Aorta (tissue), 5 donors: ENCODE measurements around the gene TSSK2. TPM values are rescaled to one million over a fixed set of nuclear protein-coding genes. Genes with fewer than 3 reads are reported as not detected.

Source experiments
- ATAC-seq: fragments of 200-7000 bp; cut with Tn5 transposase; one replicate; pipeline ENCODE4 v1.9.1; 2022; ENCODE audit warnings: moderate library complexity; ENCODE audit not compliant: low FRiP score
- DNase-seq, 2 donors: peaks; one replicate each; pipeline ENCODE4 v3.0.0-alpha.2; 2020
- H3K27ac ChIP-seq, 2 donors: one replicate each; pipeline ENCODE4 v1.5.1; 2013; ENCODE audit warnings: low read length in 2 of 2, mild to moderate bottlenecking in 2 of 2, moderate library complexity in 2 of 2, control low read depth in 1 of 2, inconsistent platforms in 1 of 2, low read depth in 1 of 2
- H3K27me3 ChIP-seq, 2 donors: one replicate each; pipeline ENCODE4 v1.6.1; 2013; ENCODE audit warnings: control low read depth in 1 of 2, low read length in 1 of 2, mild to moderate bottlenecking in 1 of 2, moderate library complexity in 1 of 2; ENCODE audit not compliant: insufficient read depth in 2 of 2, control insufficient read depth in 1 of 2
- H3K36me3 ChIP-seq, 2 donors: one replicate each; pipeline ENCODE4 v1.6.1; 2013; ENCODE audit warnings: control low read depth in 1 of 2, low read length in 1 of 2, mild to moderate bottlenecking in 1 of 2; ENCODE audit not compliant: insufficient read depth in 2 of 2, control insufficient read depth in 1 of 2
- H3K4me1 ChIP-seq, 2 donors: one replicate each; pipeline ENCODE4 v1.6.1; 2013; ENCODE audit warnings: low read length in 2 of 2, control low read depth in 1 of 2, mild to moderate bottlenecking in 1 of 2, moderate library complexity in 1 of 2; ENCODE audit not compliant: insufficient read depth in 2 of 2, control insufficient read depth in 1 of 2
- H3K4me3 ChIP-seq, 2 donors: one replicate each; pipeline ENCODE4 v1.5.1; 2013; ENCODE audit warnings: low read length in 2 of 2, control low read depth in 1 of 2, mild to moderate bottlenecking in 1 of 2
- H3K9me3 ChIP-seq: one replicate; pipeline ENCODE4 v1.6.1; 2013; ENCODE audit warnings: mild to moderate bottlenecking, low read length; ENCODE audit not compliant: control insufficient read depth
- WGBS, 2 donors: extraction: QIAGEN DNeasy Blood & Tissue Kit; methylation state at CpG; one replicate each; pipeline ENCODE4 v1.1.7; 2013; 5-methylcytosine and 5-hydroxymethylcytosine counted together
- intact Hi-C, 2 donors: fragments of 100-400 bp; cut with DNase I; formaldehyde crosslinking; loops; one replicate each; pipeline versions ENCODE4 v1.14.2 to v1.15.0; 2022
- polyA plus RNA-seq, 2 donors: library from polyadenylated mRNA; stranded (reverse); fragments of 200-250 nt; gene quantifications; one replicate each; pipeline ENCODE4 v1.2.3, GENCODE V29; 2013
- total RNA-seq, 2 donors: library from RNA; stranded (reverse); fragmentation: NEBNext Ultra II Directional; extraction: Animal tissue kit (Norgen Biotek cat#: 25700); gene quantifications; one replicate each; pipeline ENCODE4 v1.2.1, GENCODE V29; 2021
- donor health status: healthy with polysubstance abuse.
- donor health status: Bipolar disorder and iron deficiency.
- donor health status: DM: no; HTN: no; CAD: no.
- donor health status: DM: no; HTN: no; CAD: no.
- donor health status: DM: yes; HTN: yes; CAD: no.

Gene TSSK2
- total and polyA plus RNA-seq, 4 donors = 0.08 to 0.50 TPM; not detected in 2

GRCh38 chr22:19125011-19125410 is 6.1 kb upstream of the TSSK2 start:
- 92 to 95% methylated on average over 11 of the region's 11 CpGs for WGBS, 2 donors

GRCh38 chr22:19125474-19126308 is 5.4 kb upstream of the TSSK2 start:
- Histone ChIP-seq H3K4me1 (no peaks in the 10 kb centered on the region), H3K27me3 (no peaks in the 10 kb centered on the region), H3K36me3 (no peaks in the 10 kb centered on the region), H3K27ac (no peak overlapping the region), H3K4me3 (no peak overlapping the region), H3K9me3 (no peaks in the 10 kb centered on the region)
- intact Hi-C loops = no loop called here
- WGBS, 2 donors = 83 to 84% methylated on average over 21 of the region's 21 CpGs
- ATAC-seq = no peak
- no peak for DNase-seq

More at GRCh38 chr22:19125011-19125410, 6.1 kb upstream of the TSSK2 start:
- no peaks in the 10 kb centered on the region for H3K4me1 ChIP-seq
- no peak overlapping the region for H3K4me3 ChIP-seq
- intact Hi-C loops = no loop called here
- ATAC-seq = no peak
- no peaks in the 10 kb centered on the region for H3K36me3 ChIP-seq
- H3K27ac ChIP-seq = no peak overlapping the region
- H3K9me3 ChIP-seq = no peaks in the 10 kb centered on the region
- no peaks in the 10 kb centered on the region for H3K27me3 ChIP-seq
- DNase-seq = no peak

- no peak for DNase-seq
- WGBS, 2 donors = 91 to 94% methylated on average over 17 to 19 of the region's 19 CpGs
- Histone ChIP-seq H3K4me3 (no peak overlapping the region), H3K4me1 (no peaks in the 10 kb centered on the region), H3K27ac (no peak overlapping the region), H3K36me3 (no peaks in the 10 kb centered on the region), H3K27me3 (no peaks in the 10 kb centered on the region), H3K9me3 (no peaks in the 10 kb centered on the region)
- no peak for ATAC-seq
- intact Hi-C loops = no loop called here
These were observed 4.5 kb upstream of the TSSK2 start for GRCh38 chr22:19126309-19127273.

- 91 to 92% methylated on average over 16 of the region's 16 CpGs for WGBS, 2 donors
- no peak overlapping the region for H3K4me3 ChIP-seq
- no peaks in the 10 kb centered on the region for H3K27me3 ChIP-seq
- intact Hi-C loops = no loop called here
- ATAC-seq = no peak
- H3K9me3 ChIP-seq = no peaks in the 10 kb centered on the region
- no peak for DNase-seq
- no peak overlapping the region for H3K27ac ChIP-seq
- no peaks in the 10 kb centered on the region for H3K36me3 ChIP-seq
- H3K4me1 ChIP-seq = no peaks in the 10 kb centered on the region
These were observed 3.6 kb upstream of the TSSK2 start for GRCh38 chr22:19127329-19128008.

GRCh38 chr22:19128009-19128401 is 3.1 kb upstream of the TSSK2 start:
- ATAC-seq = no peak
- no peaks in the 10 kb centered on the region for H3K4me1 ChIP-seq
- H3K27ac ChIP-seq = no peak overlapping the region
- H3K36me3 ChIP-seq = no peaks in the 10 kb centered on the region
- H3K9me3 ChIP-seq = no peaks in the 10 kb centered on the region
- H3K4me3 ChIP-seq = no peak overlapping the region
- 79 to 86% methylated on average over 7 of the region's 7 CpGs for WGBS, 2 donors
- intact Hi-C loops = no loop called here
- no peak for DNase-seq
- no peaks in the 10 kb centered on the region for H3K27me3 ChIP-seq

GRCh38 chr22:19128946-19129727 is 2.0 kb upstream of the TSSK2 start:
- Histone ChIP-seq H3K9me3 (no peaks in the 10 kb centered on the region), H3K27me3 (no peaks in the 10 kb centered on the region), H3K27ac (no peak overlapping the region), H3K36me3 (peaks cover 0 to 3% of the 10 kb centered on the region in 2 donors), H3K4me1 (no peaks in the 10 kb centered on the region), H3K4me3 (no peak overlapping the region)
- DNase-seq (no peak), ATAC-seq (no peak)
- 87 to 90% methylated on average over 7 of the region's 7 CpGs for WGBS, 2 donors
- intact Hi-C loops = no loop called here

GRCh38 chr22:19129871-19130270 is 1.2 kb upstream of the TSSK2 start:
- no peaks in the 10 kb centered on the region for H3K9me3 ChIP-seq
- no peak for DNase-seq
- H3K27ac ChIP-seq = no peak overlapping the region
- H3K4me1 ChIP-seq = no peaks in the 10 kb centered on the region
- intact Hi-C loops = no loop called here
- 74 to 78% methylated on average over 8 of the region's 8 CpGs for WGBS, 2 donors
- ATAC-seq = no peak
- H3K27me3 ChIP-seq = no peaks in the 10 kb centered on the region
- no peak overlapping the region for H3K4me3 ChIP-seq
- peaks cover 0 to 3% of the 10 kb centered on the region in 2 donors for H3K36me3 ChIP-seq

- Histone ChIP-seq H3K9me3 (no peaks in the 10 kb centered on the region), H3K27me3 (no peaks in the 10 kb centered on the region), H3K4me3 (no peak overlapping the region), H3K4me1 (no peaks in the 10 kb centered on the region), H3K36me3 (peaks cover 0 to 3% of the 10 kb centered on the region in 2 donors), H3K27ac (no peak overlapping the region)
- intact Hi-C loops = no loop called here
- DNase-seq (no peak), ATAC-seq (no peak)
- 96 to 97% methylated on average over 19 of the region's 19 CpGs for WGBS, 2 donors
These were observed 542 bp downstream of the TSSK2 start for GRCh38 chr22:19131685-19132015.
